Lung (tissue), 12 donors: ENCODE measurements around the gene IGSF1. TPM values are rescaled to one million over a fixed set of nuclear protein-coding genes. Genes with fewer than 3 reads are reported as not detected.

Experiments
- ATAC-seq: fragments of 200-7000 bp; cut with Tn5 transposase; one replicate; pipeline ENCODE4 v1.9.1; 2020; ENCODE audit warnings: moderate number of reproducible peaks; ENCODE audit not compliant: insufficient read depth, low FRiP score
- DNase-seq, 3 donors: peaks; one replicate each; pipeline ENCODE4 v3.0.0-alpha.2; 2013 to 2017
- H3K27ac ChIP-seq, 2 donors: one replicate each; pipeline ENCODE4 v1.5.1; 2013; ENCODE audit warnings: mild to moderate bottlenecking in 2 of 2, moderate library complexity in 2 of 2, control low read depth in 1 of 2, inconsistent platforms in 1 of 2, low read depth in 1 of 2, low read length in 1 of 2
- H3K27me3 ChIP-seq, 3 donors: one replicate each; pipeline ENCODE4 v1.5.1; 2013; ENCODE audit warnings: low read length in 2 of 3; ENCODE audit not compliant: control insufficient read depth in 3 of 3, insufficient read depth in 3 of 3
- H3K36me3 ChIP-seq, 4 donors: one replicate each; pipeline ENCODE4 v1.5.1; 2013; ENCODE audit warnings: low read length in 4 of 4, mild to moderate bottlenecking in 1 of 4, moderate library complexity in 1 of 4; ENCODE audit not compliant: control insufficient read depth in 4 of 4, insufficient read depth in 4 of 4
- H3K4me1 ChIP-seq, 5 donors: one replicate each; pipeline ENCODE4 v1.5.1; 2013; ENCODE audit warnings: low read length in 5 of 5, mild to moderate bottlenecking in 2 of 5, moderate library complexity in 1 of 5; ENCODE audit not compliant: control insufficient read depth in 5 of 5, insufficient read depth in 5 of 5
- H3K4me3 ChIP-seq: one replicate; pipeline ENCODE4 v1.5.1; 2013; ENCODE audit warnings: mild to moderate bottlenecking, control low read depth, moderate library complexity
- H3K9ac ChIP-seq, 2 donors: one replicate each; pipeline ENCODE4 v1.5.1; 2013; ENCODE audit warnings: low read length in 2 of 2, control low read depth in 1 of 2; ENCODE audit not compliant: insufficient read depth in 1 of 2
- H3K9me3 ChIP-seq, 4 donors: one replicate each; pipeline ENCODE4 v1.5.1; 2013; ENCODE audit warnings: low read length in 3 of 4, mild to moderate bottlenecking in 1 of 4, moderate library complexity in 1 of 4; ENCODE audit not compliant: control insufficient read depth in 4 of 4, insufficient read depth in 3 of 4
- WGBS, 2 donors: extraction: QIAGEN DNeasy Blood & Tissue Kit; methylation state at CpG; one replicate each; pipeline ENCODE4 v1.1.7; 2013; 5-methylcytosine and 5-hydroxymethylcytosine counted together
- polyA plus RNA-seq, 2 donors: library from polyadenylated mRNA; stranded (reverse); fragments of 200-250 nt; gene quantifications; one replicate each; pipeline ENCODE4 v1.2.1, GENCODE V29; 2013
- total RNA-seq, 2 donors: library from RNA; depleted of rRNA in 1 of 2; stranded (reverse); fragments of >200 nt in 1 of 2; gene quantifications; one replicate each; pipeline ENCODE4 v1.2.1, GENCODE V29; 2014 to 2021
- TF ChIP-seq, protein P1 (sequence below): IDR thresholded peaks from 2 replicates; pipeline ENCODE4 v1.5.1; 2012; ENCODE audit warnings: mild to moderate bottlenecking; ENCODE audit errors: control extremely low read depth, extremely low read depth
- donor health status: control.
- donor health status: control.
- donor health status: Bipolar disorder and iron deficiency.
- donor health status: healthy.
- donor health status: DM: yes; HTN: yes; CAD: no.

Gene IGSF1
- total and polyA plus RNA-seq, 4 donors = 0.05 to 6.0 (median 0.06) TPM

DNA sequence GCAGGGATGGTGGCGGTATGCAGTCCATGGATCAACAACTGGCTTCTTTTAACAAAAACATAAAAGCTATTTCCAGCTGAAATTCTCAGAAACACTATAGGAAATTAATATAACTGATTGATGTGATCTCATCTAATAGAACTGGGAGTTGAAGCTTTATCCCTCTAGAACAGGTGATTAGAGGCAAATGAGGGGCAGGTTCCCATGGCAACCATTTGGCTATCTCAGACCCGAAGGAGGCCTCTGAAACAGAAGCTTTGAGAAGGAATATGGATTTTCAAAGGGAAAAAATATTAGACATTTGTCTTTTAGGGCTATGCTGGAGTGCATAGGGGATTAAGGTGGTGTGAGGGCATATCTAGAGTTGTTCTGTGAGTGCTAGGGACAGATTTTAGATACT lies 50.0 kb downstream of the IGSF1 start:
- Histone ChIP-seq H3K36me3 (no peaks in the 10 kb centered on the region), H3K4me1 (peaks cover 0 to 5% (median 0%) of the 10 kb centered on the region in 5 donors), H3K27ac (no peak overlapping the region), H3K9me3 (no peaks in the 10 kb centered on the region), H3K4me3 (no peak overlapping the region), H3K27me3 (peaks cover 3 to 14% (median 7%) of the 10 kb centered on the region in 3 donors), H3K9ac (no peak overlapping the region)
- 68 to 81% methylated on average over 2 of the region's 2 CpGs for WGBS, 2 donors
- TF ChIP-seq, protein P1, sequence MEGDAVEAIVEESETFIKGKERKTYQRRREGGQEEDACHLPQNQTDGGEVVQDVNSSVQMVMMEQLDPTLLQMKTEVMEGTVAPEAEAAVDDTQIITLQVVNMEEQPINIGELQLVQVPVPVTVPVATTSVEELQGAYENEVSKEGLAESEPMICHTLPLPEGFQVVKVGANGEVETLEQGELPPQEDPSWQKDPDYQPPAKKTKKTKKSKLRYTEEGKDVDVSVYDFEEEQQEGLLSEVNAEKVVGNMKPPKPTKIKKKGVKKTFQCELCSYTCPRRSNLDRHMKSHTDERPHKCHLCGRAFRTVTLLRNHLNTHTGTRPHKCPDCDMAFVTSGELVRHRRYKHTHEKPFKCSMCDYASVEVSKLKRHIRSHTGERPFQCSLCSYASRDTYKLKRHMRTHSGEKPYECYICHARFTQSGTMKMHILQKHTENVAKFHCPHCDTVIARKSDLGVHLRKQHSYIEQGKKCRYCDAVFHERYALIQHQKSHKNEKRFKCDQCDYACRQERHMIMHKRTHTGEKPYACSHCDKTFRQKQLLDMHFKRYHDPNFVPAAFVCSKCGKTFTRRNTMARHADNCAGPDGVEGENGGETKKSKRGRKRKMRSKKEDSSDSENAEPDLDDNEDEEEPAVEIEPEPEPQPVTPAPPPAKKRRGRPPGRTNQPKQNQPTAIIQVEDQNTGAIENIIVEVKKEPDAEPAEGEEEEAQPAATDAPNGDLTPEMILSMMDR = no peak
- ATAC-seq (no peak), DNase-seq (no peak)

DNA sequence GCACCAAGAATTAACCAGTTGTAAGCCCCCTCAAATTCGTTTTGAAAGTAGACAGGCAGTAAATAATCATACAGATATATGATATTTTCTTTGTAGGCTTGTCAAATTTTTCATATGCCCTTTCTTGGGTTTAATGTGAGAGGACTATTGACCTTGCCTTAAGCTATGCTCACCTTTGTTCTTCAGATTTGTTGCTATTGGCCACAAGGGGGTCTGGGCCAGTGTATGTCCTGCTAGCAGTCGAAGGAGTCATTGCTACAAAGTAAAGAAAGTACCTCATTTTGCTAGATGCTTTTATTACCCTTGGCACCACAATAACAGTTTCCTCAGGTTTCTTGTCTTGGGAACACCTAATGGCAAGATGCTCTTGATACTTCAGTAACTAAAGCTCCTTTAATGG lies 51.7 kb downstream of the IGSF1 start:
- Histone ChIP-seq H3K9ac (no peak overlapping the region), H3K27ac (no peak overlapping the region)
- WGBS, 2 donors = 33 to 59% methylated on average over 2 of the region's 2 CpGs

GRCh38 chrX:131235768-131236545 lies 53.1 kb downstream of the IGSF1 start:
- Histone ChIP-seq H3K27me3 (peaks cover 3 to 7% (median 5%) of the 10 kb centered on the region in 3 donors), H3K36me3 (no peaks in the 10 kb centered on the region), H3K9me3 (peaks cover 0 to 2% (median 0%) of the 10 kb centered on the region in 4 donors), H3K4me3 (no peak overlapping the region), H3K9ac (no peak overlapping the region), H3K27ac (no peak overlapping the region), H3K4me1 (peaks cover 0 to 5% (median 0%) of the 10 kb centered on the region in 5 donors)
- TF ChIP-seq, protein P1 = no peak
- ATAC-seq (no peak), DNase-seq (peak; percentile 30 to 86 (median 72))
- WGBS, 2 donors = 39 to 46% methylated on average over 4 of the region's 4 CpGs

More for the DNA sequence above, 51.7 kb downstream of the IGSF1 start:
- DNase-seq = no peak
- no peaks in the 10 kb centered on the region for H3K36me3 ChIP-seq
- H3K9me3 ChIP-seq = peaks cover 0 to 2% (median 0%) of the 10 kb centered on the region in 4 donors
- no peak for ATAC-seq
- TF ChIP-seq, protein P1 = no peak
- peaks cover 0 to 5% (median 0%) of the 10 kb centered on the region in 5 donors for H3K4me1 ChIP-seq
- H3K27me3 ChIP-seq = peaks cover 3 to 11% (median 5%) of the 10 kb centered on the region in 3 donors
- H3K4me3 ChIP-seq = no peak overlapping the region
